HG02938 (cell line): ENCODE measurements around the gene SLC4A4.

Experiments
- ATAC-seq: cut with Tn5 transposase; IDR thresholded peaks from one replicate; pipeline ENCODE4 v1.9.1; 2021; ENCODE audit warnings: mild to moderate bottlenecking, moderate library complexity; ENCODE audit not compliant: unreplicated experiment

The SLC4A4 gene

DNA sequence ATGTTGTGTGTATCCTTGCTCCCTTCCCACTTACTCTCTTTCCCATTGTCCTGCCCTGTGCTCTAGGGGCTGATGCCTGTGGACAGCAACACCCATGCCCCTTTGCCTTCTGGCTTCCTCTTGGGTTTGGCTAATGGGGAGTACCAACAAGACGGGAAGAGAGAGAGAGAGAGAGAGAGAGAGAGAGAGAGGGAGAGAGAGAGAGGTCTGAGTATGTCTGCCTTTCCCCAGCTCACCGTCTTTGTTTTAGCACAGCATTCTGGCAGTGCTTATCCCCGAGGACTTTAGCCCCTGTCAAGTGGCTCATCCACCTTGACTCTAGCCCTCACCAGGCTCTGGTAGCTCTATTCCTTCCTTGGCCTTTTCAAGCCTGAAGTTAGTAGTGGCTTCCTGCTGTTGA lies 128.0 kb downstream of the SLC4A4 start:
- no peak for ATAC-seq

DNA sequence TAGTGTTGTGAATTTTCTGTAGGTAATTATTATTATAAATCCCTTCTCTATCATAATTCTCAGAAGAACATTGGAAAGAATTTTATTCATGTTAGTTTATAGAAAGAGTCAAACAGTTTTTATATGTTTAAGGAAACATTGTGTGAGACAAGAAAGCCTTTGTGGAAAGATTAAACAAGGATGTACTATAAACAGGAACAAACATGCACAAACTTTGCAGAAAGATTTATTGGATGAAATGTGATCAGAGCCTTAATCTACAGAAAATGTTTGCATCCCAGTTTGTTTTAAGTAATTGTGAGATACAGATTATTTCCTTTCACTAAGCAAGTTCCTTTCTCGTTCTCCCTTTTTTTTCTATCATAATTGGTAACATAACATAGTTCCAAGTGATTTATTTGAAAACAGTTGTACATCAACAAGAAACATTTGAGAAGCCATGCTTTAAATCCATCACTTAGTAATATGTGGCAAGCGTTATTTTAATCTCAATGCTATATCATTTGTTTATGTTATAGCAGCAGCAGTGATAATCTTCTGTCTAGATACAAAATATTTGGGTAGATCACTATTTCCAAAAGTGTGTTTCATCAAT lies 129.4 kb downstream of the SLC4A4 start:
- ATAC-seq, result no peak

DNA sequence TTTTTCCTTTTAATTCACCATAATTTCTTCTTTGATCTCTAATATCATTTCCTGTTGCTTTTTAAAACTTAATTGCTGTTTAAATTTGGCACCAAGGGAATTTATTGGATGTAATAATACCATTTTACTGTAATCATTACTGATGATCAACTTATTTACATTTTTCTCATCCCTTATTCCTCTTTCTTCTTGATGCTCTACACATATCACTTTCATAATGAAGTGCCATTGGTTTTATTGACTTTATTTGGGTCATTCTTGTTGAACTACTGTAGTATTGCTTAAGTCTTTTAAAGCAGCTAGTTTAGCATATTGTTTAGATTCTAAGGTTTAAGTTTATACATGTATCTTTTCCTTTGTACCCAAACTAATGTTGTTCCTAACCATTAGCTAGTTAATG lies 130.7 kb downstream of the SLC4A4 start:
- no peak for ATAC-seq

DNA sequence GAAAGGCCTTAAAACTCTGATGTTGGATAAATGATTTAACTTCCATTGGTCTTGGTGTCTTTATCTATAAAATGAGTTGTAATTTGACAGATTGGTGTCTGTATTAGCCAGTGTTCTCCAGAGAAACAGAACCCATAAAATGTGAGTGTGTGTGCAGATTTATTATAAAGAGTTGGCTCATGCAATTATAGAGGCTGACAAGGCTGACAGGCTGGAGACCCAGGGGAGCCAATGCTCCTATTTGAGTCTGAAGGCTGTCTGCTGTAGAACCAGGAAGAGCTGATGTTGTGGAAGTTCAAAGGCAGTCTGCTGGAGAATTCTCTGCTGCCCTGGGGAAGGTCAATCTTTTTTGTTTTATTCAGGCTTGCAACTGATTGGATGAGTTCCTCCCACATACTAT lies 131.7 kb downstream of the SLC4A4 start:
- ATAC-seq, result no peak

DNA sequence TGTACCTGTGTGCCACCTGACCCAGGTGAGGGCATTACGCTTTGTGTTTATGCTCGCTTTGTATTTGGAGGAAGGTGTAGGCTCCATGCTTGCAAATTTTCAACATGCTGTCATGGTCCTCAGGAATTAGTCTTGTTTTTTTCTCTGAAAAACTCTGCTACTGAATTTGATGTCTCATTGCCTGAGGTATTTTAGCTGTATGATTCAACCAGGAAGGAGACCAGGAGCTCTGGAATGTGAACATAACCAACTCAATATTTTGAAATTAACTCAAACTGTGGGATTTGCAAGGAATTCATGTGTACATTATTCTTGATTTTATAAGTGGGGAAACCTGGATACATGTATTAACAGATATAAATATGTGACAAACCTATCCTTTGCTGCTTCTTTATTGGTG lies 134.1 kb downstream of the SLC4A4 start:
- ATAC-seq, result no peak

DNA sequence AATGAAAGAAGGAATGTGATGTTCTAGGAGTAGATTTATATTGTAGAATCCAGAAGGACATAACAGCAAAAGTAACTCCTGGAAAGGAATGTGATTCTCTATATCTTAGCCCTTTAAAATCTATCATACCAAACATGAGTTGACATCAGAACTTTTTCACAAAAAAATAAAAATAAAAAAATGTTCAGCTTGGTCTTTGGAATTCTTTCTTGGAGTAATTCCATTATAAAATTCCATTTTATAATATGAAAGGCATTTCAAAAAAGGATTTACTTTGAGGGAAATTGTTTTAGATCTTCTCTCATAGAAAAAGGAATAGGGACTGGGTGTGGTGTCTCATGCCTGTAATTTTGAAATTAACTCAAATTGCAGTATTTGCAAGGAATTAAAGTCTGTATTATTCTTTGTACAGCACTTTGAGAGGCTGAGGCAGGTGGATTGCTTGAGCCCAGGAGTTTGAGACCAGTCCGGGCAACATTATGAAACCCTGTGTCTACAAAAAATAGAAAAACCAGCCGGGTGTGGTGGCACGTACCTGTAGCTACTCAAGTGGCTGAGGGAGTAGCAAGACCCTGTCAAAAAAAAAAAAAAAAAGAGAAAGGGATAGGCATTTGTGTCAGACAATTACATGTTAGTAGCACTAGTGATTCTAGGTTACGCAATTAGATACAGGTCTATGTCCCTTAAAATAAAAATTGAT lies 134.9 kb downstream of the SLC4A4 start:
- ATAC-seq, result no peak

DNA sequence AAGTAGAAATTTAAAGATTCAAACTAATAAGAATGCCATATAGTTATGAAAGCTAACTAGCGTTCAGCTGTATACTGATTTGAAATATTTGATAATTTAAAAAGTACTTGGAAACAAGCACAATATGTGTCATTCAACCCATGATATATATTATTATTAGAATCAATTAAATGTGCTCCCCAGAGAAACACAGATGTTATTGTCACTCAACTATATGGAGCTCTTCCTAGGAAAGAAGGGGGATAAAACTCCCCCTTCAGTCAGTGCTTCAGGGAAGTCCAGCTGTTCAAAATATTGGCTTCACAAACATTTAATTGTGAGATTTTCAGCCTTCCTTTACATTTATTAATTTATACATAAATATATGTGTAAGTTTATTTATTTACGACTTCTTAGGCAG lies 135.9 kb downstream of the SLC4A4 start:
- ATAC-seq, result no peak

DNA sequence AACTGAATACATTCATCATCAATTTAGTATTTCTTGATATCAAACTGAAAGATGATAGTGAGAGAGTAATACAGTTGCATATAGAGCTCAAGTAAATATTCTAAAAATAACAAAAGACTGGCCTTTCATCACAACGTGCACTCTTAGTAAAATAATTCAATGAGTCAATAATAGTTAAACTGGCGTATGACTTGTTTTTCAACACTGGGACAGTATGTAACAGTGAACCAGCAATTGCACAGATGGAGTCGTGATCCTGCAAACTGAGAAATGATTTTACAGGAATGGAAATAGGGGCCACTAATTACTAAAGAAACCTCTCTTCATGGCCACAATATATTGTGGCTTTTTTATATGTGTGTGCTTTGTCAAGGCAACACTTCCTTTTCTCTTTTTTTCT lies 137.4 kb downstream of the SLC4A4 start:
- ATAC-seq, result no peak

DNA sequence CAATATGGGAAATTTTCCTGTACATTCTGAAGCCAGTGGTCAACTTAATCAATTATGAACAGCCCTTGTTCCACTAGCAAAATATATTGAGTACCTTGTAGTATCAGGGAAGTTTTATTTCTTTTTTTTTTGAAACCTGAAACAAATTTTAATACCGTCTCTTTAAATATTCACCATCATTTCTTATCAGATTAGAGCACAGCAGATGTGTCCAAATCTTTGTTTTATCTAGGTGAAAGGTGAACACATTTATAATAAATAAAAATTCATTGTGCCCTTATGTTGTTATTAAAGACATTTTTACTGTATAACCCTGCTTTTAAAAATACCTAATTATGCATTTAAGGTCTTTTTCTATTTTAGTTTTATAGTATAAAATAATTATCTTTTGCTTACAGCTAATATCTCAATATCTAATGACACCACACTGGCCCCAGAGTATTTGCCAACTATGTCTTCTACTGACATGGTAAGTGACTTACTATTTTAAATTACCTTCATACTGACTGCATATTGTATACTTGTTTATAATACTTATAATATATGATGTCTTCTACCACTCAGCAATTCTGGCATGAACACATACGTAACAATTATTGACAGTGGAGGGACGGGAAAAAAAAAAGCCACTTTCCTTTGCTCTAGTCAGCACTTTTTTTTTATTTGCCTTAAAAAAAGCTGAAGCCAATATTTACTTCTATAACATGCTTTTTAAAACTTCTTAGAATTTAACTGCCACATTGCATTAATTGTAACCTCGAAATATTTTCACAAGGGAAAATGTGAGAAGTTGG lies 147.9 kb downstream of the SLC4A4 start:
- ATAC-seq, result no peak

DNA sequence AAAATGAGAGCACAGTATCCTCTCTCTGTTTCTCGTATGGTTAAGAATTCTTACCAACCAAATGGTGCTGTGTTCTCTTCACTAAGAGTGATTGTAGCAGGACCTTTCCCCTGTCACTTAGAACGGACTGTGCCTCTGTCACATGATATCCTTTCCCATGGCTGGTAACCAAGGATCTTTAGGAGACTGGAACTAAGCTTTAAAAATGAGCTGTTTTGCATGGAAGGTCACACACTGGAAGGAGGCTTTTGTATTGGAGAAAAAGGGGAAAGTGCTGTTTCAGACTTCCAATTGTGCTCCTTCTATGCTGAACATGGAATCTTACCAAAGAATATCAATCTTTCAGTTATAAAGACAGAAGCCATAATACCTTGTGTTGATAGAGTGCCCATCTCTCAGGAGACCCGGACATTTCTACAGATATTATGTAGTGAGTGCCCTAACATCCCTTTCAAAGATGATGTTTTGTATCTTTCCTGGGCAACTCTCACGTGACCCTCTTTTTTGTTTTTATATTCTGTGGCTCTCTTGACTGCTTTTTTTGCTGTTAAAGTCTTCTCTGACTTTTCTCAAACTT lies 148.6 kb downstream of the SLC4A4 start:
- no peak for ATAC-seq

DNA sequence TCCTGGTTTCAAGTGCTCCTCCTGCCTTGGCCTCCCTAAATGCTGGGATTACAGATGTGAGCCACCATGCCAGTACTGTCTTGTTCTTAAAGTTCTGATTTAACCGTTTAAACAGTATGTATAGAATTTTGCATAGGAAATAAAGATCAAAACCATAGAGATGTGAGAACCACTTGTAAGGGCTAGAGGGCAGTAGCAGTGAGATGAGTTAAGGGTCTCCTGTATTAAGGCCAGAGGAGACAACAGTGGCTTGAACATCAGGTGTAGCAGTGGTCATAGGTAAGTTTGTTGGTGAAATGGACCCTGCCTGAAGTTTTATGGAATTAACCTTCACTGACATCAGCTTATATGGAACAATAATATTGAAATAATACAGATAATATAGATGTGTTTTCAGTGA lies 155.7 kb downstream of the SLC4A4 start:
- ATAC-seq, result no peak

DNA sequence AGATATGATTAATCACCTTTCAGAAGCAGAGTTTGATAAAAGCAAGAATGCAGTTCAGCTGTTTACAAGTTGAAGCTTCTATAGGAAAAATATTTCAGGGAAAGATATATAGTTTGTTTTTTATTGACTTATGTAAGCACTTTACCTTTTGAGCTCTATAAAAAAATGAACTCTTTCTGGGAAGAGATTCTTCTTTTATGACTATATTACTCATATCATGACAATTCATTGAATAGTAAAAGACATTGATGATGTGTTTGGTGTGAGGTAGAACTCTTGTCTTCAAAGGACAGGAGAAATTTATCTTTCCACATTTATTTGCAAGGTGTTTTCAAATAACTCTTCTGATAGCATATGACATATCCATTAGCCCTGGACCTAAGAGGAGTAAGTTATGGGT lies 156.6 kb downstream of the SLC4A4 start:
- ATAC-seq, result no peak

DNA sequence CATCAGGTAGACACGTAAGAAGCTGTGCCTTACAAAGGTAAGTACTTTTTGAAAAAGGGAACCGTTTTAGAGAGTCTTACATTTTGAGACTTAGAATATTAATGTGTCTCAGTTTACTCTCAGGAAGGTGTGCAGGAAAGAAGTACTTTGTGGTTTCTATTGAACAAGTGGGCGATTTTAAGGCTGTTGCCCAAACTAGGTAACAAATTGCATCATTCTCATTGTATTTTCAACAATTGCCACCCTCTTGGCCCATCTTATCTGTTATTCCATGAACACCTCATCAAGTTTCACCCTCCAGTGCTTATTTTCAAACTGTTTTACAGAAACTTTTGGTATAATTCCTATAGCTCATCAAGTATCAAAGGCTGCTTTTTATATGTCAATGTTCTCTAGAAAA lies 158.3 kb downstream of the SLC4A4 start:
- ATAC-seq, result no peak

DNA sequence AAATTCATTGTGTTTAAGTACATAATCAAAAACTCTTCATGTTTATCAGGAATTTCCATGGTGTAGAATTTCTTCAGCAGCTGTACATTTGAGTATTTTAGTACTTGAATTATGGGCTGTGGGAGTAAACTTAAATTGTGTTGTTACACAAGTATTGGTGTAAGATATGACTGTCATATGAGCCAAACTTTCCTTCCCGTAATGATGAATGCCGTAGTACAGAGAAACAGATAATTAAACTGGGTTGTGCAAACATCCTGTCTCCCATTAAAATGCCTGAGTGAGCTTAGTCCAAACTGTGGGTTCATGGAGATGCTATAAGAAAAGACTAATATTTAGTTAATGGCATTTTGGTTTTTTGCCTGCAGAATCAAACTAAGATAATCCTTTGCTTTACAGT lies 159.2 kb downstream of the SLC4A4 start:
- ATAC-seq, result no peak

DNA sequence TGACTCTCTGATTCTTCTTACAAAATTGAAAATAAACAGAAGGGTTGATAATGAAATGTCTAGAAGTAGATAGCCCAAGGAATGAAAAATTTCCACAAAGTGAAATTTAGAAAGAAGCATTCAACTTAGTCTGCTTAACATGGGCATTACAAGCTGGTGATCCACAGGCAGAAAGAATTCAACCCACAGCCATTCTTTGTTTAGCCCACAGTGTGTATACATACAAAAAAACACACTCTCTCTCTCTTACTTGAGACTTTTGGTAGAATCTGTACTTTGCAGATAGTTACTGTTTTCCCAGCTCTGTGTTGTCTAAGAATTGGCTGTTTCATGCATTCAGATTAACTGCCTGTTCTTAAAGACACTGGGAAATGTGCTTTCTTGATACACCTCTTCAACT lies 159.8 kb downstream of the SLC4A4 start:
- ATAC-seq, result no peak

DNA sequence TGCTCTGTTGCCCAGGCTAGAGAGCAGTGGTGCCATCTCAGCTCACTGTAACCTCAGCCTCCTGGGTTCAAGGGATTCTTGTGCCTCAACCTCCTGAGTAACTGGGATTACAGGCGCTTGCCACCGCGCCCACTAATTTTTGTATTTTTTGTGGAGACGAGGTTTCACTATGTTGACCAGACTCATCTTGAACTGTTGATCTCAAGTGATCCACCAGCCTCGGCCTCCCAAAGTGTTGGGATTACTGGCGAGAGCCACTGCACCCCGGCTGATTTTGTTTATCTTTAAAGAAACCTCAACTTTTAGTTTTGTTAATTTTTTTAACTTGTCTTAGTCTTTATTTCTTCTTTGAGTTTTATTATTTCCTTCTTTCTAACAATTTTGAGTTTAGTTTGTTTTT lies 163.2 kb downstream of the SLC4A4 start:
- no peak for ATAC-seq

DNA sequence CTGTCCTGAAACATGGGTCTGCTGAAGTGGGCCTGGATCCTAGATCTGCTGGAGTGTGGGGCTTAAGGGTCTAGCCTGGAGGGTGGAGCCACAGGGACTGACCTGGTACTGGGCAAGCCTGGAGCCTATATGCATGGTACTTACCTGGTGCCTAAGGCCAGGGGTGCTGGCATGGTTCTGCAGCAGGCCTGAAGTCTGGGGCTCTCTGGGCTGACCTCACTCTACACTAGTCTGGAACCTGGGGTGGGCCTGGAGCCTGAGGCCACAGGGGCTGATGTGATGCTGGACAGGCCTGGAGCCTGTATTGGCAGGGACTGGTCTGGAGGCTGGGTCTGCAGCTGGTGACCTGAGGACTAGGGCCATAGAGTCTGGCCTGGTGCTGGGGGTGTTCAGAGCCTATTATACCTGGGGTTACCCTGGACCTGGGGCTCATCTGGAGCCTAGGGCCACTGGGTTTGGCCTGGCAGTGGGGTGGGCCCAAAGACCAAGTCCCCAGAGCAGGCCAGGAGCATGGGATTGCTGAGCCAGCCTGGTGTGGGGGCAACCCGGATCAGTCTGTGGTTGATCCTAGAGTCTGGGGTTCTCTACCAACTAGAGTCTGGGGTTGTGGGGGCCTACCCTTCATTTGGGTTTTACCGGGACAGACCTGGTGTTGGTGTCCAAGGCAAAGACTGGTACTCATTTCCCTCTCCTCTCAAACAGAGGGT lies 179.6 kb downstream of the SLC4A4 start:
- ATAC-seq, result no peak

DNA sequence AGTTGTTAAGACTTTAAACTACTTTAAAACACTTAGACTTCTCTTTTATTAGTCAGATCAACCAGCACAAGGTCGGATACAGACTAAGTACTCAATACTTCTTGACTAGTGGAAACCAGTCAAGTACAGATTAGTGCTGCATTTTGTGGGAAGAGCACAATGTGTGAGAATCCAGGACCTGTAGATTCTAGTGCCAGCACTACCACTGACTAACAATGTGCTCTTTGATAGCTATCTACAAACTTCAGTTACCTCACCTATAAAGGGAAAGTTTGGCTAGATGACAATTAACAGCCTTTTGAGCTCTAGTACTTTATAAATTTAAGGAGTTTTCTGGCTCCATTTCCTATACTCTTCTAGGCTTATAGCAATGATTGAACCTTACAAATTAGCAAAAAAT lies 181.5 kb downstream of the SLC4A4 start:
- no peak for ATAC-seq

DNA sequence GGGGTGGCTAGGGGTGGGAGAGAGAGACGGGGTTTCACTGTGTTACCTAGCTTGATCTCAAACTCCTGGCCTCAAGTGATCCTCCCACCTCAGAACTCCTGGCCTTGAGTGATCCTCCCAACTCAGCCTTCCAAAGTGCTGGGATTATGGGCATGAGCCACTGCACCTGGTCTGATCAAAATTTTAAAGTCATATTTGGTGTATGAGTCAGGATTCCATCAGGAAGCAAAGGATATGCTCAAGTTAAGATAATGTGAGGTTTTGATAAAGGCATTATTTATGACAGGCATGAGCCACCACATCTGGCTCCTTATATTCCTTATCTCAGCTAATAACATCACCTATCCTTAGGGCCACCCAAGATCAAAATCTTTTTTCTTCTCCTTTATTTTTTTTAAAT lies 182.0 kb downstream of the SLC4A4 start:
- no peak for ATAC-seq

DNA sequence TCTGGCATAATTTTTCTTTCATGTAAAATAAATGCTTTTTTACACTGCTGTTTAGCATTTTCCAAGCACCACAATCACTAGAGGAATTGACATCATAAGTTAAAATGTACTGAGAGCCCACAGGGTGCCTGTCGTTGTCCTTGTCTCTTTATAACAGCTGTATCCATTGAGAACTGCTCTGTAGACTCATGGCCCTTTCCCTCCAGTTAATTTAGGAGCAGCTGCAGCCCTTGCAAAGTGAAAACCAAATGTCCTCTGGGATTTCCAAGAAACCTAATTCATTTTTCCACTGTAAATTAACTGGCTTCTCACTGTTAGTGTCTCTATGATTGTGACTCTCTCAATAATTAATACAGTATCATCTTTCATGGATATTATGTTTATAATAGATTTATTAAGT lies 185.9 kb downstream of the SLC4A4 start:
- ATAC-seq, result no peak
